Jurkat, Clone E6-1 (cell line): ENCODE results near the gene TTC5. TPM values are rescaled to one million over a fixed set of nuclear protein-coding genes. Genes with fewer than 3 reads are reported as not detected.
"Not testable (repeated sequence)": the region's sequence is repeated elsewhere in the genome, so short reads cannot be mapped to it uniquely, and the experiment has no call there.

ENCODE experiments used
- DNase-seq: peaks from one replicate; pipeline ENCODE4 v3.0.0-alpha.2; 2011; ENCODE audit warnings: low read depth, low spot score
- H3K4me3 ChIP-seq: 2 replicates; pipeline ENCODE4 v1.5.1; 2011; ENCODE audit warnings: mild to moderate bottlenecking, low read length, control low read depth, moderate library complexity
- polyA plus RNA-seq: library from polyadenylated mRNA; unstranded; fragments of >200 nt; gene quantifications from one replicate; pipeline ENCODE4 v1.2.1, GENCODE V29; 2012; ENCODE audit warnings: missing spikeins; ENCODE audit not compliant: insufficient read length, insufficient read depth

TTC5 gene
- 36.4 TPM for polyA plus RNA-seq

DNA sequence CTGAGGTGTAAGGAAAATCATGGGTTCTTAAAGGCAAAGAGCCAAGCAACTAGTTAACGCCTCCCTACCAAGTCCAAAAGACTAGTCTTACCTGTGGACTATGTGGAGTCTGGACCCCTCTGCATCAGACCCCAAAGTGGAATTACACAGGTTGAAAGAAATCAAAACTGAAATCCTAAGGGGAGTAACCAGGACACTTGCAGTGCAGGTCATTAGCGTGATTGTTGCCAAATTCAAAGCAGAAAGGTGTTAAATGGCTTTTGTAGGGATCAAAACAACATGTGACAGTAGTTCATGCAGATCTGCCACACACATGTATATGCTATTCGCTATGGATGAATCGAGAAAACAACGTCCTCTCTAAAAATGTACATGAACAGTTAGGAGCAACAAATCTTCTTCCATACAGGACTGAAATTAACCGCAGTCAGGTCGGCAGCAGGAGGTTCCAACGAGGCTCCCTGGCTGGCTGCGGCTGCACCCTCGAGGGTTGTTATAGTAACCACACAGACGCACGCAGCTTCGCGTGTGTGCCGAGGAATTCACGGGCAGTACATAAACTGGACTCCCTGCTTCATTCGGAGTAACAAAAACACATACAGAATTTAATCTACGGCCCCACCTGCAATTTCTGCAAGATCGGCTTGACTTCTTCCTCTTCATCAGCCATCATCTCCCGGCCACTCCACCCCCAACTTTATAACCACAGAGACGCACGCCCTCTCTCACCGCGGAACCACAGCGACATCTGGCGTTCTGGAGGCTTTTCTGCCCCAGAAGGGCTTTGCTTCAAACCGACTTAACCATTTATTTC is at the start of gene TTC5:
TTC5 (minus strand) TSS at position 687 of the 814 bp plus-strand sequence; CDS start at position 673, 14 bp downstream.
- H3K4me3 ChIP-seq, result peak within 1 kb of the TSS; percentile 79
- peak; percentile 90 for DNase-seq

DNA sequence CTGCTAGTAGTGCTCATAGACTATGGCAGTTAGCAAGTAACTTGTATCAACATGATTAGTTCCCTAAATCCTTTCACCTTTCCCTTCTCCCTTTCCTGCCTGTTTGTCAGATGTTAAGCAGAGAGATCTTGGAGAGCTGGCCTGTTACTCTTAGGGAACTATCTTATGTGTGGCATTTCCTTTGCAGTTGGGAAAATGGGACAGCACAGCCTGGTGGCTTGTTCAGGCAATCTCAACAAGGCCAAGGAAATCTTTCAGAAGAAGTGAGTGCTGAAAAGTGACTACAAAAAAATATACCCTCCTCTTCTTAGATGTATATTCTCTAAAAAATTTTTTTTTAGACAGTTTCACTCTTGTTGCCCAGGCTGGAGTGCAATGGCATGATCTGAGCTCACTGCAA is 45.1 kb upstream of the TTC5 start:
- no peak overlapping the region for H3K4me3 ChIP-seq
- DNase-seq, result no peak

- no peak for DNase-seq
- no peak overlapping the region for H3K4me3 ChIP-seq
Measured at GRCh38 chr14:20350282-20350681, 44.5 kb upstream of the TTC5 start.

- no peak overlapping the region for H3K4me3 ChIP-seq
Measured at GRCh38 chr14:20347747-20348146, 42.0 kb upstream of the TTC5 start.

DNA sequence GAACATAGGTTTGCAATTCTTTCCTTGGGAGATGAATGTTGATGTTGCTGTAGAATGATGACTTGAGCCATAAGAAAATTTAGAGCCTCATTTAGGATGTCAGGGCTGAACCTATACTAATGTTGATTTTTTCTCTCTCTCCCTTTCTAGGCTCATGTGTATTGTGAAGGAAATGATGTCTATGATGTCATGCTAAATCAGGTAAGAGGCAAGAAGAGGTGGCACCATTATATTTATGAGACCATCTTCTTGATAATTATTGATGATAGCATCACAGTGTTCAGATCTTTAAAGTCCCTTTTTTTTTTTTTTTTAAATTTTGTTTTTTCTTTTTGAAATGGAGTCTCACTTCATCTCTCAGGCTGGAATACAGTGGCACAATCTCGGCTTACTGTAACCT is 41.0 kb upstream of the TTC5 start:
- no peak for DNase-seq
- H3K4me3 ChIP-seq, result no peak overlapping the region

More at GRCh38 chr14:20347747-20348146, 42.0 kb upstream of the TTC5 start:
- no peak for DNase-seq

DNA sequence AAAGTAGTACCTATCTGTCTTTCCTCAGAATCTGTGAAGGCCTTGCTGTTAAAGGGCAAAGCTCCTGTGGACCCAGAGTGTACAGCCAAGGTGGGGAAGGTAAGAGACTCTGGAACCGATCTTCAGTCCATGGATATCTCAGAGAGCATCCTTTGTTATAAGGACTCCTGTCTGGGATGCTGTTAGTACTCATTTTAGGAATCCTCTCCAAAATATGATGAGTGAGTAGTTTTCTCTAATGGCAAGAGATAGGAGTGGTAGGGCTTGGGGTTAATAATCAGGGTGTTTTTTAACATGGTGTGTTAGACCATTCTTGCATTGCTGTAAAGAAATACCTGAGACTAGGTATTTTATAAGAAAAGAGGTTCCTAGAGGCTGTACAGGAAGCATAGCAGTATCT is 39.6 kb upstream of the TTC5 start:
- no peak for DNase-seq
- H3K4me3 ChIP-seq, result no peak overlapping the region

GRCh38 chr14:20343862-20344220 is 38.1 kb upstream of the TTC5 start:
- DNase-seq, result no peak
- H3K4me3 ChIP-seq, result peak overlapping the region; percentile 94

DNA sequence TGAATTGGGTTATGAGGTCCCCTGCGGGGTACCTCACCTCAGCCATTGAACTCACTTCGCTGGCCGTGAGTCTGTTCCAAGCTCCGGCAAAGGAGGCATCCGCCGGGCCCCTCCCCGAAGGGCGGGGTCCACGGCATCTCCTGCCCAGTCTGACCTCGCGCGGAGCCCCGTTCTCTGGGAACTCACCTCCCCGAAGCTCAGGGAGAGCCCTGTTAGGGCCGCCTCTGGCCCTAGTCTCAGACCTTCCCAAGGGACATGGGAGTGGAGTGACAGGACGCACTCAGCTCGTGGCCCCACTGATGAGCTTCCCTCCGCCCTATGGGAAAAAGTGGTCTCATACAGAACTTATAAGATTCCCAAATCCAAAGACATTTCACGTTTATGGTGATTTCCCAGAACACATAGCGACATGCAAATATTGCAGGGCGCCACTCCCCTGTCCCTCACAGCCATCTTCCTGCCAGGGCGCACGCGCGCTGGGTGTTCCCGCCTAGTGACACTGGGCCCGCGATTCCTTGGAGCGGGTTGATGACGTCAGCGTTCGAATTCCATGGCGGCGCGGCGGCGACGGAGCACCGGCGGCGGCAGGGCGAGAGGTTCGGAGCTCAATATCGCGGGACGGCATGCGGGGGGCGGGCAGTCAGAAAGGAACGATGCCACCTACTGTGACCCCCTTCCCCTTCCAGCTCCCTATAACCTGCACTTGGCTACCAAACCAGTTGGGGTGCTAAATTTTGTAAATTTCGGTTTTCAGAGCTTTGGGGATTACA is 37.5 kb upstream of the TTC5 start, which contains the start of gene PARP2:
PARP2 (plus strand) TSS at position 544 of the 770 bp plus-strand sequence; CDS start at position 551, 7 bp downstream.
- DNase-seq, result peak; percentile 99
- H3K4me3 ChIP-seq, result peak within 1 kb of the TSS; percentile 94

- no peak for DNase-seq
- H3K4me3 ChIP-seq, result no peak overlapping the region
Measured at GRCh38 chr14:20341646-20342045, 35.9 kb upstream of the TTC5 start.

DNA sequence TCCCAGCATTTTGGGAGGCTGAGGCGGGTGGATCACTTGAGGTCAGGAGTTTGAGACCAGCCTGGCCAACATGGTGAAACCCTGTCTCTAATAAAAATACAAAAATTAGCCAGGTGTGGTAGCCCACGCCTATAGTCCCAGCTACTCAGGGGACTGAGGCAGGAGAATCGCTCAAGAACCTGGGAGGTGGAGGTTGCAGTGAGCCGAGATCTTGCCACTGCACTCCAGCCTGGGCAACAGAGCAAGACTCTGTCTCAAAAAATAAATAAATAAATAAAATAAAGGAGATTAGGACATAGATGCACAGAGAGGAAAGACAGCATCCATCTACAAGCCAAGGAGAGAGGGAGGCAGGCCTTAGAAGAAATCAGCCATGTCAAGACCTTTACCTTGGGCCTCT is 35.3 kb upstream of the TTC5 start:
- not testable (repeated sequence) for DNase-seq, H3K4me3 ChIP-seq

DNA sequence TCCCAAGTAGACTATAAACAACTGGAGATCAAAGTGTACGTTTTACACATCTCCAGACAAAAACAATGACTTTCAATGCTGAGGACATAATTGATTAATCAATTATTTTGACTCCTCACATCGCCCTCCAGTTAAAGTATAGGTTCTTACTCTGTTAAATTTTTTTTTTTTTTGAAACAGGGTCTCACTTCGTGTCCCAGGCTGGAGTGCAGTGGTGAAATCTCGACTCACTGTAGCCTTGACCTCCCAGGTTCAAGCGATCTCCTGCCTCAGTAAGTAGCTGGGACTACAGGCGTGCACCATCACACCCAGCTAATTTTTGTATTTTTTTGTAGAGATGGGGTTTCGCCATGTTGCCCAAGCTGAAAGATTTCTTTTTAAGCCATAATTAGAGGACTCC is 28.3 kb upstream of the TTC5 start:
- no peak overlapping the region for H3K4me3 ChIP-seq
- DNase-seq, result no peak

GRCh38 chr14:20333494-20333841 is 27.7 kb upstream of the TTC5 start:
- peak overlapping the region; percentile 97 for H3K4me3 ChIP-seq

DNA sequence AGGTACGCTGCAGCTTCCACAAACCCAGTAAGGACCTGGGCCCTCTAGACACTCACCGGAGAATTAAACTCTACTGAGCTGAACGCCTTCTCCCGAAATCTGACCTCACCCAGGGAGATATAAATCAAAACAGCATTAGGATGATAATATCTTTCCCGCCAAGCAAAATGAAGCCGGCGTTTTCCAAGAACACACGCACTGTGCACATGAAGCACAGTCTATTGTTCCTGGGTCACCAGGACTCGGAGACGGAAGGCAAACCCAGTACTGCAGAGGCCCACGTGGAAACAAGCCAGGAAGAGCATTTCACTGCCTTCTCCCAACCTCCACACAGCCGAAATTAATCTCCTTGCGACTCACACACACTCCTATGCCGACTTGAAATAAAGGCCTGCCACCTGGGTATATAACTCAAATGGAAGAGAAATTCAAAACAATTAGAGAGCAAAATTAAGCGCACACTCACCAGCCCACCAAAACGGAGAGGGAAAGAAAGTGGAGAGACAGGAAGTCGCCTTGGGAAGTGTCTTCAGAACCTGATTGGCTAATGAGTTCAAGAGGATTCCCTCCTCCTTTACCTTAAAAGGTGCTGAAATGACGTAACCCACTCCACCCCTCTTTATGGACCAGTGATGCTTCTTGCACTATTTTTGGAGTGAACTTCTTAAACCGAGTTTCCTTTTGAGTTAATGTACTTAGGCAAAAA is 27.2 kb upstream of the TTC5 start, which contains the start of gene CCNB1IP1:
CCNB1IP1 (minus strand) TSS at position 492 of the 706 bp plus-strand sequence. CDS start 16,756 bp downstream, outside the sequence.
- DNase-seq, result peak; percentile 93
- H3K4me3 ChIP-seq, result peak within 1 kb of the TSS; percentile 97

More at GRCh38 chr14:20333494-20333841, 27.7 kb upstream of the TTC5 start:
- DNase-seq, result no peak

GRCh38 chr14:20332431-20332787 is 26.7 kb upstream of the TTC5 start:
- peak overlapping the region; percentile 97 for H3K4me3 ChIP-seq
- DNase-seq, result no peak

- H3K4me3 ChIP-seq, result no peak overlapping the region
- no peak for DNase-seq
Measured at GRCh38 chr14:20331053-20331613, 25.4 kb upstream of the TTC5 start.

GRCh38 chr14:20329355-20329754 is 23.6 kb upstream of the TTC5 start:
- no peak overlapping the region for H3K4me3 ChIP-seq
- no peak for DNase-seq

GRCh38 chr14:20328705-20329104 is 23.0 kb upstream of the TTC5 start:
- no peak for DNase-seq
- H3K4me3 ChIP-seq, result no peak overlapping the region

DNA sequence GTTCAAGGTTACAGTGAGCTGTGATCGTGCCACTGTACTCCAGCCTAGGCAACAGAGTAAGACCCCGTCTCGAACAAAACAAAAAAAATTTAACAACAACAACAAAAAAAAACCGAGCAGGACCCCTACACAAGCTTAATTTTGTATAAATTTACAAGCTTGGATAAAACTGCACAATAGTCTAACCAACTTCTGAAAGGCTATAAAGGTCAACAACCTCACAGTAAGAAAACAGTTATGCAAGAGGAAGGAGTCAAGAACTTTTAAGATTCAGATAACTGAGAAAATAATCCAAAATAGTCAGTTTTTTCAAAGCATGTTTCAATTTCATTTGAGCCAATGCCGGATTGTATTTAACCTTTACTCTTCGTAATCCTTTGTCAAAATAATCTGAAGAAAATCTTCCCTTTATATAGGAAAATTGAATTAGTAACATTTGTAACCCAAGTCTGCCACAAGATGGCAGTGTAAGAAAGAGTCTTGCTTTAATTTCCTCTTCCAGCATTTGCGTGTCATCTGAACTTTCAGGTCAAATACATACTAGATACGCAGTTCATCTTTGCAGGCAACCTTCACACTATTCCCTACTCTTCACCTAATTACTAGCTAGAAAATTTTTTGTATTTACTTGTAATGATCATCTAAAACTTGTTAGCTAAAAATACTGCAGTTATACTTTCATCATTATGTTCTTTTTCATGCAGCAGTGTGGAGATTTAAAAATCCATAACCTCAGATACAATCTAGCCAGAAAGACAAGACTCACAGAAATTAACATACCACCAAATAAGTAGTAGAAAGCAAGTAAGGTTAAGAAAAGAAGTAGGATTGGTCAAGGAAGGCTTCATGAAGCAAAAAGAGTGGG is 21.5 kb upstream of the TTC5 start:
- no peak overlapping the region for H3K4me3 ChIP-seq
- DNase-seq, result peak; percentile 67
